Activated T-cell treated with anti-CD3 and anti-CD28 coated beads, Interleukin-2, amount 50 U/mL, for 24 hours (primary cell): ENCODE measurements around the gene COQ8A.

Experiments used
- DNase-seq: peaks from one replicate; pipeline ENCODE4 v3.0.0-alpha.2; 2020
- H3K27ac Mint-ChIP-seq: 2 replicates; pipeline ENCODE4 v1.8.0; 2020; ENCODE audit warnings: mild to moderate bottlenecking, mixed read lengths
- H3K27me3 Mint-ChIP-seq: 2 replicates; pipeline ENCODE4 v1.8.0; 2020; ENCODE audit warnings: mixed read lengths
- H3K36me3 Mint-ChIP-seq: 2 replicates; pipeline ENCODE4 v1.8.0; 2020; ENCODE audit warnings: low read depth, mixed read lengths
- H3K4me1 Mint-ChIP-seq: 2 replicates; pipeline ENCODE4 v1.8.0; 2020; ENCODE audit warnings: low read depth, mixed read lengths
- H3K4me3 Mint-ChIP-seq: 2 replicates; pipeline ENCODE4 v1.8.0; 2020; ENCODE audit warnings: mild to moderate bottlenecking, moderate library complexity, mixed read lengths
- H3K9me3 Mint-ChIP-seq: 2 replicates; pipeline ENCODE4 v1.8.0; 2020; ENCODE audit warnings: mixed read lengths

The COQ8A gene

DNA sequence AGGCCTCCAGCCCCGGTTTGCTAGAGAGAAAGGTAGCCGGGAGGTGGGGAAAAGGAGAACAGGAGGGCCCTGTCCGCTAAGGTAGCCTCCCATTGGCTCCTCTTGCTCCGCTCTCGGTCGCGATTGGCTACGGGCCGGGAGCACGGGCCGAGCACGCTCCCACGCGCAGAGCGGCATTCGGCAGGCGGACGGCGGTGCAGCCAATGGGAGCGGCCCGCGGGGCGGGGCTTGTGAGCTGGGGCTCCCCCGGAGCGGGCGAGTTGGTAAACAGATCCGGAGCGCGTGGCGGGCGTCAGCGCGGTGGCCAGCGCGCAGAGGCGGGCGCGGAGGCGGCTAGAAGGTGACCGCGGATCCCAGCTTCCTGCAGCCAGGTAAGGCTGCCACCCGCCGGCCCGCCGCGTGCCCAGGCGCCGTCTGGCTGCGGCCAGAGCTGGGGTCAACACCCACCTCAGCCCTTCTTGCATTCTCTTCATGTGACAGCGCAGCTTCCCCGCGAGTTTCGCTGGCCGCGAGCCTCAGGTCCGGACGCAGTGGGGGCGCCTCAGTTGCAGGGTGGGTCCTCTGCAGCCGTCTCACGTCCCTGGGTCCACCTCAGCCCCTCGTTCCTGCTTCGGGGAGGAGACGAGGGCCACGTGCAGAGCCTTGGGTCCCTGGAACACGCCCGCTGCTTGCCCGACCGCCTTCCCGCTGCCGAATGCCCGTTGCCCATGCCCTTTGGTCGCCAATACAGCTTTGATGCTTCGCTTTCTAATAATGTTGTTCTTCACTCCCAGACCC lies at the start of gene COQ8A:
Gene COQ8A, plus strand, starts transcription at position 266 of the 777 bp plus-strand sequence. CDS start 21,092 bp downstream, outside the sequence.
- Mint-ChIP-seq H3K9me3 (peaks cover 4% of the 10 kb centered on the region), H3K27ac (peak within 1 kb of the TSS; percentile 92), H3K36me3 (peaks cover 6% of the 10 kb centered on the region), H3K4me3 (peak within 1 kb of the TSS; percentile 84), H3K27me3 (no peaks in the 10 kb centered on the region), H3K4me1 (peaks cover 58% of the 10 kb centered on the region)
- peak; percentile 98 for DNase-seq

DNA sequence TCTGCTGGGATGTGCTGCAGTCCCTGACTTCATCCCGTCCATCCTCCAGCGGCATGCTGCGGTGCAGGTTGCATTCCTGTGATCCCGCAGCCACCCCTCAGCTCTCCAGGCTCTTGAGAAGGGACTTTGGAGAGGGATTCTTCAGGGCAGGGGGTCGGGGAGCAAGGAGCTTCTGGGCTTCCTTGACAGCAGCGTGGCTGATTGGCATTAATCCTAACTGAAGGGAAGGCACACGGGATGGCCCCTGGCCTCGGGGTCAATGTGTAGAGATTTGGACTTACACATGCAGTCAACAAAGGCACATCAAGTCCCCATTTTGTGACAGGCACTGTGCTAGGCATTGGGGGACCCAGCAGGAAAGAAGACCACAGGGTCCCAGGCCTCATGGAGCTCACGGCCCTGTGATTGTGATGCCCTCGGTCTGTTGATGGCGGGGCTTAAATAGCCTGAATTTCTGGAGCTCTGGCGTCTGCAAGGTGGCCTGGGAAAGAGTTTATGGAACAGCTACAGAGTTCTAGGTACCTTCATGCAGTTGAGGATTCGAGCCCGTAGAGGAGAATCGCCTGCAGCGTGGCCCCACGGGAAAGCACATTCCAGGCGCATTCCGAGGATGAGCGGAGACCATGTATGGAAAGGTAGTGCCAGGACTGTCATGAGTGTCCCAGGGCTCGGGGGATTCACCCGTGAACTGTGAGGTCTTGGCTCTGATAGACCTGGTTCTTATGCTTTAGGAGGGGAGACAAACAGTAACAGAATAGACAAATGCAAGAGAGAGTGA lies 49.6 kb upstream of the COQ8A start:
- no peaks in the 10 kb centered on the region for H3K27me3 Mint-ChIP-seq
- no peak overlapping the region for H3K4me3 Mint-ChIP-seq
- peaks cover 7% of the 10 kb centered on the region for H3K4me1 Mint-ChIP-seq
- DNase-seq: no peak
- no peaks in the 10 kb centered on the region for H3K9me3 Mint-ChIP-seq
- H3K36me3 Mint-ChIP-seq: peaks cover 8% of the 10 kb centered on the region
- H3K27ac Mint-ChIP-seq: no peak overlapping the region

DNA sequence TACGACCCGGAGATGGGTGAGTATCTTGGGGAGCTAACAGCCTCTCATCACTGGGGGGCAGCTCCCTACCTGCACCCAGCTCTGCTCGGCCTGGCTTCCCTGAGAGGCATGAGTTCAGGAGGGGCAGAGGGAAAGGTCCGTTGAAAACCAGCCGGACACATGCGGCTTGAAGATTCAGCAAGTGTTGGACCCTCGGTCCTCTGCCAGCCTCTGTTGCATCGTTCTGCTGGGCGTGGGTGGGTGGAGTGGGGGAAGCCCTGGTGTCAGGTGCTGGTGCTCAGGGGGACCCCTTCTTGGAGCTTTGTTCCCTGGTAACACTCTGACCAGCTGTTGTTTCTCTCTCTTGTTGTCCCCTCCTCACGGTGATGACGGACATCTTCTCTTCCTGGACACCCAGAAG lies 48.7 kb upstream of the COQ8A start:
- Mint-ChIP-seq H3K27ac (no peak overlapping the region), H3K36me3 (peaks cover 8% of the 10 kb centered on the region), H3K4me3 (no peak overlapping the region), H3K27me3 (no peaks in the 10 kb centered on the region), H3K4me1 (peaks cover under 1% of the 10 kb centered on the region), H3K9me3 (no peaks in the 10 kb centered on the region)
- no peak for DNase-seq

DNA sequence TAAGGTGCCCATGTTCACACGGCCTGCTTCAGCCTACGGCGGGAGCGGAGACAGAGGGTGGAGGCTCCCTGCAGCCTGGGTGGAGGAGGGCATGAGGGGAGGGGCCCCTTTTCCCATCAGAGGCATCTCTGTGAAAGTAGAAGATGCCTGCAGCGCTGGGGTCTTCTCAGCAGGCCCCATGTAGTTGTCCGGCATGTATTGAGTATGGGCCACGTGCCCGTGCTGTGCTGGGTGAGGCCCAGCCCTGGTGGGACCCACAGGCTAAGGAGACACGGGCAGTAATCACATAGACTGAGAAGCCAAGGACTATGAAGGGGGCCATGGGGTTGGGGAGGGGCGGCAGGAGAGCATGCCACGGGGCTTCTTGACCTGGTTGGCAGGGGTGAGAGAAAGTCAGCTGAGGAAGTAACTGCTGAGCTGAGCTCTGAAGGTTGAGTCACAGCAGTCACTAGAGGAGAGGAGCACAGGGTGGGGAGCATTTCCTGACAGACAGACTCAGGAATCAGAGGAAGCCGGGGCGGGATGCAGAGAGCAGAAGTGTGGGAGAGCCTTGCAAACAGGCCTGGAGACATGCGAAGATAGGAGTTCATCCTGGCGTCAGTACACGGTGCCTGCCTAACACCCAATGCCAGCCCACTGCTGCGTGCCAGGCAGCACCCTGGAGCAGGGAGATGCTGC lies 48.1 kb upstream of the COQ8A start:
- Mint-ChIP-seq H3K4me3 (no peak overlapping the region), H3K4me1 (no peaks in the 10 kb centered on the region), H3K36me3 (peaks cover 8% of the 10 kb centered on the region), H3K27ac (no peak overlapping the region), H3K9me3 (no peaks in the 10 kb centered on the region), H3K27me3 (no peaks in the 10 kb centered on the region)
- DNase-seq: no peak

DNA sequence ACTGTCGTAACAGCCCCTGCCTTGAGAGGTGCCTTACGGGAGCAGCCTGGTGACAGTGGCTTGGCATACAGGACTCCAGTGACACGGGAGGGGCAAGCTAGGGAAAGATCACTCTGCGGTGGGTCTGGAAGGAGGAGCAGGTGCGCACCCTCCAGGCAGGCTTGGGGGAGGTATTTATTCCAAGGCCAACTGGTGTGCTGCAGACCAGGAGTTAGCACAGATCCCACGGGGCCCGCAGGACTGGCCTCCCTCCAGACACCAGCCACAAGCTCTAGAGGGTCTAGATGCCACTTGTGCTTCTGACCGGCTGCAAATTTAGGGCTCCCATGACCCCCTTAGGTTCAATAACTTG lies 47.6 kb upstream of the COQ8A start:
- no peak for DNase-seq
- Mint-ChIP-seq H3K9me3 (no peaks in the 10 kb centered on the region), H3K4me1 (no peaks in the 10 kb centered on the region), H3K27ac (no peak overlapping the region), H3K4me3 (no peak overlapping the region), H3K36me3 (peaks cover 8% of the 10 kb centered on the region), H3K27me3 (no peaks in the 10 kb centered on the region)

DNA sequence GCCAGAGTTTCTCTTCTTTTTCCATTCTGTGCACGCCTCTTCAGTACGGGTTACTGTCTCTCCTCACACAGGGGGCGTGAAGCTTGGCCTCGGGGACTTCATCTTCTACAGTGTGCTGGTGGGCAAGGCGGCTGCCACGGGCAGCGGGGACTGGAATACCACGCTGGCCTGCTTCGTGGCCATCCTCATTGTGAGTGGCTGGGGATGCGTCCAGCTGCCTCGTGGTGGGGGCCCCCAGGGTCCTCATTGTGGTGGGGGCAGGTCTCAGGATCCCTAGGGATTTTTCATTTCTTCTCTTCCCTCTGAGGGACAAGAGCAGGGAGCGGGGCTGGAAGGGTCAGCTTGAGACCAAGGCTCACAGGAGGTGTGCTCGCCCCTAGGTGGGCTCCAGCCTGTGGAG lies 46.2 kb upstream of the COQ8A start:
- no peak for DNase-seq
- Mint-ChIP-seq H3K9me3 (no peaks in the 10 kb centered on the region), H3K4me3 (no peak overlapping the region), H3K27me3 (no peaks in the 10 kb centered on the region), H3K36me3 (peaks cover 4% of the 10 kb centered on the region), H3K4me1 (no peaks in the 10 kb centered on the region), H3K27ac (no peak overlapping the region)

DNA sequence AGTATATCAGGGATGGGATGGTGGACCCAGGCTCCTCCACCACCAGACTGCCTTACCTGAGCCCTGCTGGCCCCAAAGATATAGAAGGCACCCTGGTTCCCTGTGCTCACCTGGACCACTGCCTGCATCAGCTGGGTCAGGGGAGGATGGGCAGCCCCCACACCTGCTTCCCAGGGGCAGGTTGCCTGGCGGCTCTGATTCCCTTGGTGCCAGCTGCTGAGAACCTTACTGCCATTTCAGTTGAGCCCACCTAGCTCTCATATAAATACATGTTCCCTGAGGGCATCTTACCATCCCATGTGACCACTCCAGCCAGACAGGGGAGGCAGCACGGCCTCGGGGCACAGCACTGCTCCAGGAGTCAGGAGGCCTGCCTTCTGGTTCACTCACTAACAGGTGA lies 45.3 kb upstream of the COQ8A start:
- Mint-ChIP-seq H3K36me3 (peaks cover 6% of the 10 kb centered on the region), H3K27me3 (no peaks in the 10 kb centered on the region), H3K4me1 (no peaks in the 10 kb centered on the region), H3K27ac (no peak overlapping the region), H3K4me3 (no peak overlapping the region), H3K9me3 (no peaks in the 10 kb centered on the region)
- no peak for DNase-seq

DNA sequence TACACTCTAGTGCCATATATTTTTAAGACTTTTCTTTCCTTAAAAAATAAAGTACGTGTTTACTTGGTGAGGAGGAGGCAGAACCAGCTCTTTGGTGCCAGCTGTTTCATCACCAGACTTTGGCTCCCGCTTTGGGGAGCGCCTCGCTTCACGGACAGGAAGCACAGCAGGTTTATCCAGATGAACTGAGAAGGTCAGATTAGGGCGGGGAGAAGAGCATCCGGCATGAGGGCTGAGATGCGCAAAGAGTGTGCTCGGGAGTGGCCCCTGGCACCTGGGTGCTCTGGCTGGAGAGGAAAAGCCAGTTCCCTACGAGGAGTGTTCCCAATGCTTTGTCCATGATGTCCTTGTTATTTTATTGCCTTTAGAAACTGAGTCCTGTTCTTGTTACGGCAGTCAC lies 44.5 kb upstream of the COQ8A start:
- Mint-ChIP-seq H3K36me3 (peaks cover 6% of the 10 kb centered on the region), H3K9me3 (no peaks in the 10 kb centered on the region), H3K27ac (no peak overlapping the region), H3K27me3 (no peaks in the 10 kb centered on the region), H3K4me3 (no peak overlapping the region), H3K4me1 (no peaks in the 10 kb centered on the region)
- no peak for DNase-seq

DNA sequence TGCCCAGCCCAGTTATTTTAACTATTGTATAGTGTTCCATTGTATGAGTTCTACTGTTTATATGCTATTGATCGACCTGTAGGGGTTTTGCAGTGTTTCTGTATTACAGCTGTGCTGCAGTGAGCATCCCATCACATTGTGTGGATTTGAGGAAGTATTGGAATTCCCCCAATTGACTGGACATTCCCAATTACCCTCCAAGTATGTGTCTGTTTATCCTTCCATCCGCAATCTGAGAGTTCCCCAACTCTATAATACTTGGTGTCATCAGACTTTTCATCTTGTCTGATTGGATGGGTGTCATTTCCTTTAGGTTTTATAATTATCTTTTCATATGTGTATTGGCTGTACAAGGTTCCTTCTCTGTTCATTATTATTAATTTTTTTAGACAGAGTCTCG lies 41.8 kb upstream of the COQ8A start:
- no peak overlapping the region for H3K27ac Mint-ChIP-seq
- H3K36me3 Mint-ChIP-seq: peaks cover 2% of the 10 kb centered on the region
- no peaks in the 10 kb centered on the region for H3K9me3 Mint-ChIP-seq
- no peaks in the 10 kb centered on the region for H3K27me3 Mint-ChIP-seq
- H3K4me3 Mint-ChIP-seq: no peak overlapping the region
- H3K4me1 Mint-ChIP-seq: no peaks in the 10 kb centered on the region
- DNase-seq: no peak

DNA sequence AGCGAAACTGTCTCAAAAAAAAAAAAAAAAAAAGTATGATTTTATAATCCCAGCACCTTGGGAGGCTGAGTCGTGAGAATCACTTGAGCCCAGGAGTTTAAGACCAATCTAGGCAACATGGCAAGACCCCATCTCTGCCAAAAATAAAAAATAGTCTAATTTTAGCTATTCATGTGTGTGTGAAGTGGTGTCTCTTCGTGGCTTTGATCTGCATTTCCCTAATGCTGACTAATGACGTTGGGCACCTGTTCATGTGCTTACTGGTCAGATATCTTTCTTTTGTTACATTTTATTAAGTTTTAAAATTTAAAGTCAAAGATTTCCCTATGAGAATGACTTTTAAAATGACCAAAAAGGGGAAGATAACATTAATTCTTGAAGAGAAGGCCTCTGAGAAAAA lies 38.7 kb upstream of the COQ8A start:
- Mint-ChIP-seq H3K4me3 (no peak overlapping the region), H3K36me3 (peaks cover 2% of the 10 kb centered on the region), H3K9me3 (no peaks in the 10 kb centered on the region), H3K27me3 (no peaks in the 10 kb centered on the region), H3K27ac (no peak overlapping the region), H3K4me1 (no peaks in the 10 kb centered on the region)
- no peak for DNase-seq

DNA sequence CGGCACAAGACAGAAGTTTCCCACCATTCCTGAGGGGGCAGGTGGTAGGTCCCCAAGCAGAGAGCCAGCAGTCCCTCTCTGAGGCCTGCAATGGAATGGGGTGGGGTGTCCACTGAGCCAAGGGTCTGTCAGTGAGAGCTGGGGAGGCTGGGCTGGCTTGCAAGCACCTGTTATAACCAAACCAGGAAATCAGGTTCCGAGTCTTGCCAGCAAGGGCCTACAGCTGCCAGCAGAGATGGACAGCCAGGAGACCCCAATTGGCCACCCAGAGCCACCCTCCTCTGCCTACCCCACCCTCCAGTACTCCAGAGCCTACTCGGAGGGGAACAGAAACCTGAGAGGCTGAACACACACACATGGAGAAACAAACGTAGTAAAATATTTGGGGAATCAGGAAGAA lies 37.5 kb upstream of the COQ8A start:
- H3K27ac Mint-ChIP-seq: no peak overlapping the region

DNA sequence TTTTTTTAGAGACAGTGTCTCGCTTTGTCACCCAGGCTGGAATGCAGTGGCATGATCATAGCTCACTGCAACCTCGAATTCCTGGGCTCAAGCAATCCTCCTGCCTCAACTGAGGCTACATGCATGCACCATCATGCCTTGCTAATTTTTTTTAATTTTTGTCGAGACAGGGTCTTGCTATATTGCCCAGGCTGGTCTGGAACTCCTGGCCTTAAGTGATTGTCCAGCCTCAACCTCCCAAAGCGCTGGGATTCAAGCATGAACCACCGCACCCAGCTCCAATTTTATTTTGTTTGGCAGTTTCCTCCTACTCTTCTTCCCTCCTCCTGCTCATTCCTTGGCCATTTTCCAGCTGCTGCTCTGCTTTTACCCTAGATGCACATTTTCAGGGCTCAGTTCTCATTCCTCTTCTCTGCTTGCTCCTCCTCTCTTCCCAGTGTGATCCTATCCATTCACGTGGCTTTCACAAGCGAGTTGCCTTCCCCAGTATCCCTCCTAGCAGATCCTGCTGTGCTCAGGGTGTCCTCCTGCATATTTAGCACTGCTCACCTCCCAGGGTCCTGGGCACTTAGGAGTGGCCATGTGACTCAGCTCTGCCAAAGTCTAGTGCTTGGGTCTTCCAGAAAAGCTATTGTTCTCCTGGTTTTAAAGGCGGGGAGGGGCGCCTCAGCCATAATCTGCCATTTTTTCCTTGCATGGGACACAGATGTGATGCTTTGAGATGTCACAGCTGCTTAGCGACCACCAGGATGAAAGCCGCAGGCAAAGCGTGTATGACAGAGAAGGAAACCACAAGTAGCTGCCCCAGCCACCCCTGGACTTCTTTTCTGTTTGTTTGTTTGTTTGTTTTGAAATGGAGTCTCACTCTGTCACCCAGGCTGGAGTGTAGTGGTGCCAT lies 36.0 kb upstream of the COQ8A start:
- peaks cover 2% of the 10 kb centered on the region for H3K36me3 Mint-ChIP-seq
- no peak for DNase-seq
- no peak overlapping the region for H3K27ac Mint-ChIP-seq
- no peaks in the 10 kb centered on the region for H3K27me3 Mint-ChIP-seq
- H3K4me3 Mint-ChIP-seq: no peak overlapping the region
- H3K4me1 Mint-ChIP-seq: no peaks in the 10 kb centered on the region
- no peaks in the 10 kb centered on the region for H3K9me3 Mint-ChIP-seq

More for the DNA sequence above, 37.5 kb upstream of the COQ8A start:
- H3K9me3 Mint-ChIP-seq: no peaks in the 10 kb centered on the region
- H3K4me1 Mint-ChIP-seq: no peaks in the 10 kb centered on the region
- no peaks in the 10 kb centered on the region for H3K27me3 Mint-ChIP-seq
- H3K4me3 Mint-ChIP-seq: no peak overlapping the region
- H3K36me3 Mint-ChIP-seq: peaks cover 2% of the 10 kb centered on the region
- DNase-seq: no peak

DNA sequence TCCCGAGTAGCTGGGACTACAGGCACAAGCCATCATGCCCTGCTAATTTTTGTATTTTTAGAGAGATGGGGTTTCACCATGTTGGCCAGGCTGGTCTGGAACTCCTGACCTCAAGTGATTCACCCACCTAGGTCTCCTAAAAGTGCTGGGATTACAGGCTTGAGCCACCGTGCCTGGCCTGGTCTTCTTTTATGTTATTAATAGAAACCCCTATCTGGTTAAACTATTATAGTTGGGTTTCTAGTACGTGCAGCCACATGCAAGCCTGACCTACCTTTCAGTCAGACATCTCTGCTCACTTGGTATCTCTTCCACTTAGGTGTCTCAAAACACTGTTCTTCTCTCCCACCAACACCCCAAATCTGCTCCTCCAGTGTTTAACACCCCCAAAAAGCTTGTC lies 35.3 kb upstream of the COQ8A start:
- H3K27me3 Mint-ChIP-seq: no peaks in the 10 kb centered on the region
- peaks cover under 1% of the 10 kb centered on the region for H3K36me3 Mint-ChIP-seq
- H3K27ac Mint-ChIP-seq: no peak overlapping the region
- no peak overlapping the region for H3K4me3 Mint-ChIP-seq
- no peak for DNase-seq
- H3K9me3 Mint-ChIP-seq: no peaks in the 10 kb centered on the region
- no peaks in the 10 kb centered on the region for H3K4me1 Mint-ChIP-seq

DNA sequence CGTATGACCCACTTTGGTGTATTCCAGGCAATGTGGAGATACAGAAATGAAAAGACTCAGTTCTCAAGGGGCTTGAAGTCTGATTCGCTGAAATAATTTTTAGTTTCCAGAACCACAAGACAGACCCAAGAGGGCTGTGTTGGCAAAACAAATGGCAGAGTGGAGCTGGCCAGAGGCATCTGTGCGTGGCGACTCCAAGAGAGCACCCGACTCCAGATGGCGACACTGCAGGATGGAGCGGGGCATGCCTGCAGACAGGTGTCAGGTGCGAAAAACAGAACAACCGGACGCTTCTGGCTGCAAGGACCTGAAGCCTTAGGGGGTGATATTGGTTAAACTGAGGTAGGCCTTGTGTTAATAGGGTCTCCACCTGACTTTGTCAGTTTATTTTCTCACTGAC lies 31.7 kb upstream of the COQ8A start:
- no peak for DNase-seq
- Mint-ChIP-seq H3K4me3 (no peak overlapping the region), H3K9me3 (no peaks in the 10 kb centered on the region), H3K36me3 (no peaks in the 10 kb centered on the region), H3K27me3 (no peaks in the 10 kb centered on the region), H3K4me1 (no peaks in the 10 kb centered on the region), H3K27ac (no peak overlapping the region)
